HL-60 (cell line): ENCODE measurements around the gene IGFALS.

Source experiments
- DNase-seq, 2 experiments: peaks; one replicate each; pipeline ENCODE4 v3.0.0-alpha.2; 2010 to 2020; ENCODE audit warnings: low read depth in 1 of 2, low spot score in 1 of 2
- H3K27ac ChIP-seq: fragments of 250-450 bp; sonication (Bioruptor Pico); replicated peaks from 2 replicates; pipeline ENCODE4 v1.5.1; 2020; ENCODE audit warnings: mild to moderate bottlenecking, moderate library complexity
- H3K27me3 ChIP-seq: fragments of 250-450 bp; sonication (Bioruptor Pico); 2 replicates; pipeline ENCODE4 v1.5.1; 2021; ENCODE audit warnings: mild to moderate bottlenecking, moderate library complexity; ENCODE audit not compliant: insufficient read depth, poor library complexity, severe bottlenecking
- H3K4me3 ChIP-seq: replicated peaks from 2 replicates; pipeline ENCODE4 v1.5.1; 2011; ENCODE audit warnings: mild to moderate bottlenecking, control low read depth, low read length; ENCODE audit not compliant: insufficient read depth
- CTCF ChIP-seq: IDR thresholded peaks from one replicate; pipeline ENCODE4 v1.5.1; 2011; ENCODE audit warnings: low read length, control low read depth, inconsistent platforms; ENCODE audit not compliant: insufficient read depth
- GABPA ChIP-seq: IDR thresholded peaks from 2 replicates; pipeline ENCODE4 v1.6.1; 2012; ENCODE audit warnings: low read depth
- POLR2AphosphoS5 ChIP-seq: IDR thresholded peaks from 2 replicates; pipeline ENCODE4 v1.6.1; 2012; ENCODE audit warnings: low read depth
- REST ChIP-seq: IDR thresholded peaks from 2 replicates; pipeline ENCODE4 v1.6.1; 2012; ENCODE audit warnings: low read depth; ENCODE audit not compliant: insufficient replicate concordance
- SPI1 ChIP-seq: IDR thresholded peaks from 2 replicates; pipeline ENCODE4 v1.6.1; 2012; ENCODE audit warnings: low read depth, mild to moderate bottlenecking, borderline replicate concordance

Gene IGFALS

GRCh38 chr16:1763521-1764511 is 29.7 kb downstream of the IGFALS start:
- Histone ChIP-seq H3K27ac (no peak overlapping the region), H3K27me3 (no peaks in the 10 kb centered on the region), H3K4me3 (no peak overlapping the region)
- DNase-seq = no peak
- TF ChIP-seq SPI1 (no peak), REST (no peak), GABPA (no peak), CTCF (no peak), POLR2AphosphoS5 (no peak)

- no peak for DNase-seq
- TF ChIP-seq CTCF (no peak), POLR2AphosphoS5 (no peak), REST (no peak), GABPA (no peak), SPI1 (no peak)
- Histone ChIP-seq H3K27ac (no peak overlapping the region), H3K4me3 (no peak overlapping the region), H3K27me3 (no peaks in the 10 kb centered on the region)
Observed at GRCh38 chr16:1762879-1763520, 30.5 kb downstream of the IGFALS start.

DNA sequence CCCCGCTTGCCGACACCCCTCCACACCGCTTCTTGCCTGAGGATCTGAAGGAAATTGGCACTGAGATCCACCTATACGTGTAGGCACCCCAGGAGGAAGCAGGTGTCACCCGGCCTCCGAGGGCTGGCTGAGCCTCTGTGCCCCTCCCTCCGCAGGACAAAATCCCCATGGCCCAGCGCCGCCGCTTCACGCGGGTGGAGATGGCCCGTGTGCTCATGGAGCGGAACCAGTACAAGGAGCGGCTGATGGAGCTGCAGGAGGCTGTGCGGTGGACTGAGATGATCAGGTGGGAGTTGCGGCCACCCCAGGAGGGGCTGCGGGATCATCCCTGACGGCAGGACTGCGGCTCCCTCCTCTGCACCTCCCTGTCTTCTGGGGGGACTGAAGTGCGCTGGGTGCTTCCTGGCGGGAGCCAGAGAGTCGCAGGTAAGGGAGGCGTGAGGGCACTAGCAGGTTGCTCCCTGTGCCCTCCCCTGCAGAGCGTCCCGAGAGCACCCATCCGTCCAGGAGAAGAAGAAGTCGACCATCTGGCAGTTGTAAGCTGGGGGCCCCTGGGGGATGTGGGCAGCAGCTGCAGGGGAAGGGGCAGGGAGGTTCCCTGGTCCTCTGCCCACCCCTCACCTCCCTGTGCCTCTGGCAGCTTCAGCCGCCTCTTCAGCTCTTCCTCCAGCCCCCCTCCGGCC is 31.2 kb downstream of the IGFALS start:
- TF ChIP-seq POLR2AphosphoS5 (no peak), CTCF (no peak), SPI1 (no peak), GABPA (no peak), REST (no peak)
- no peak overlapping the region for H3K4me3 ChIP-seq
- no peak for DNase-seq
- no peaks in the 10 kb centered on the region for H3K27me3 ChIP-seq
- no peak overlapping the region for H3K27ac ChIP-seq
